Measurements from ENCODE around the gene AKAP13.
A peak's percentile ranks its signal among the peaks of the same experiment; 100 is the strongest.

AKAP13 gene

GRCh38 chr15:85414037-85414436 lies 33.6 kb downstream of the AKAP13 start:
- Mint-ChIP-seq H3K27me3 (ENCODE audit: low read depth, poor library complexity) (no peaks in the 10 kb centered on the region), H3K4me3 (peak overlapping the region; percentile 29), H3K9me3 (peaks cover 17% of the 10 kb centered on the region), H3K36me3 (ENCODE audit: low read depth) (peaks cover 46% of the 10 kb centered on the region), H3K27ac (peak overlapping the region; percentile 80), H3K4me1 (peaks cover 57% of the 10 kb centered on the region)
- TF ChIP-seq CTCF (IDR thresholded peaks at IDR 0.05), result no peak
- DNase-seq, result no peak

DNA sequence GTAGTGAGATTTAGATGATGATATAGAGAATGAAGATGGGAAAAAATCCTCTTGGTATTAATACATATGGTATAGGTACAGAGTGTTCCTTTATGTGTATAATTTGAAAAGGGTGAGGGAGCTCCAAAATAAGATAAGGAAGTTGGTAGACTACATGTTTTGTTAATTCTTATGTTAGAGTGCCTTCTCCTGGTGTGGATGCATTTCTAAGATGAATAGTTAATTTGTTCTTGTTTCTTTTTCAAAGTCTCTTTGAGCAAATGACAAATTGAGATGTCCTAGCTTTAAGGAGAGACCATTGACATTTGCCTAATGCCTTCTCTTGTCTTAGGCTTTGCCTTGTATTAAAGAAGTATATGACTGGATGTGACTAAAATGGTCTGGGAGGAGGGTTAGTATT lies 34.1 kb downstream of the AKAP13 start:
- peaks cover 57% of the 10 kb centered on the region for H3K4me1 Mint-ChIP-seq

DNA sequence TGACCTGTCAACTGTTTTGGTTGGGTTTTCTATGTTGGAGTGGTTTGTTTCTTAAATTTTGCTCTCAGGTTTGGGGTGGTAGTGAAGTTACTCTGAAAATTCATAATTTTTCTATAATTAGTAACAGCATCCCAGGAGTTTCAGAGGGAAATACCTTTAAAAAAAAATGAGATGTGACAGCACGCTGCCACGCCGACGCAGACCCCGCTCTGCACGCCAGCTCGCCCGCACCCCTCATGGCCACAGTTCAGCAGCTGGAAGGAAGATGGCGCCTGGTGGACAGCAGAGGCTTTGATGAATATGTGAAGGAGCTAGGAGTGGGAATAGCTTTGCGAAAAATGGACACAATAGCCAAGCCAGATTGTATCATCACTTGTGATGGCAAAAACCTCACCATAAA lies 34.6 kb downstream of the AKAP13 start:
- H3K27me3 Mint-ChIP-seq (ENCODE audit: low read depth, poor library complexity), result no peaks in the 10 kb centered on the region
- DNase-seq, result no peak
- H3K4me3 Mint-ChIP-seq, result peak overlapping the region; percentile 16
- peak overlapping the region; percentile 80 for H3K27ac Mint-ChIP-seq
- peaks cover 22% of the 10 kb centered on the region for H3K9me3 Mint-ChIP-seq
- peaks cover 51% of the 10 kb centered on the region for H3K36me3 Mint-ChIP-seq (ENCODE audit: low read depth)
- H3K4me1 Mint-ChIP-seq, result peaks cover 57% of the 10 kb centered on the region
- TF ChIP-seq CTCF (IDR thresholded peaks at IDR 0.05), result no peak

More for the DNA sequence above, 34.1 kb downstream of the AKAP13 start:
- Mint-ChIP-seq H3K4me3 (peak overlapping the region; percentile 29), H3K27ac (peak overlapping the region; percentile 80), H3K36me3 (ENCODE audit: low read depth) (peaks cover 51% of the 10 kb centered on the region), H3K9me3 (peaks cover 21% of the 10 kb centered on the region), H3K27me3 (ENCODE audit: low read depth, poor library complexity) (no peaks in the 10 kb centered on the region)
- no peak for TF ChIP-seq CTCF (IDR thresholded peaks at IDR 0.05)
- no peak for DNase-seq

DNA sequence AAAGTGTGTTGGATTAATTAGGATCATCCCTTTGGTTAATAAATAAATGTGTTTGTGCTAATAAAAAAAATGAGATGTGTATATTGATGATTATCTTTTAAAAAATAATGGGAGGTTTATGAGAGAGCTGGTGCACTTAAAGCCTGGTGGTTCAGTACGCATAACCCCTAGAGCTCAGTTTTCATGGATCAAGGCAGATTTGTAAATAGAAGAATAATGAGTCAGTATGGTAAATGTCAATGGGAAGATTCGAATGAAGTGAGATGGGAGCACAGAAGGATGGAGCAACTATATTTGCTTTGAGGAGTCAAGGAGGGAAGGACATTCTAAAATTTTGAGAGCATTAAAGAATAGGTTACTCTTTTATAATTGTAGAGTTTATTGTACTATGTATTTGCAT lies 35.4 kb downstream of the AKAP13 start:
- H3K27me3 Mint-ChIP-seq (ENCODE audit: low read depth, poor library complexity), result no peaks in the 10 kb centered on the region
- H3K9me3 Mint-ChIP-seq, result peaks cover 17% of the 10 kb centered on the region
- peaks cover 49% of the 10 kb centered on the region for H3K4me1 Mint-ChIP-seq
- no peak for TF ChIP-seq CTCF (IDR thresholded peaks at IDR 0.05)
- DNase-seq, result no peak
- H3K27ac Mint-ChIP-seq, result no peak overlapping the region
- H3K36me3 Mint-ChIP-seq (ENCODE audit: low read depth), result peaks cover 50% of the 10 kb centered on the region
- H3K4me3 Mint-ChIP-seq, result no peak overlapping the region

GRCh38 chr15:85417276-85417675 lies 36.9 kb downstream of the AKAP13 start:
- no peak overlapping the region for H3K4me3 Mint-ChIP-seq
- H3K27ac Mint-ChIP-seq, result no peak overlapping the region
- peaks cover 13% of the 10 kb centered on the region for H3K9me3 Mint-ChIP-seq
- peaks cover 47% of the 10 kb centered on the region for H3K36me3 Mint-ChIP-seq (ENCODE audit: low read depth)
- H3K27me3 Mint-ChIP-seq (ENCODE audit: low read depth, poor library complexity), result no peaks in the 10 kb centered on the region
- no peak for DNase-seq
- peaks cover 37% of the 10 kb centered on the region for H3K4me1 Mint-ChIP-seq
- TF ChIP-seq CTCF (IDR thresholded peaks at IDR 0.05), result no peak

DNA sequence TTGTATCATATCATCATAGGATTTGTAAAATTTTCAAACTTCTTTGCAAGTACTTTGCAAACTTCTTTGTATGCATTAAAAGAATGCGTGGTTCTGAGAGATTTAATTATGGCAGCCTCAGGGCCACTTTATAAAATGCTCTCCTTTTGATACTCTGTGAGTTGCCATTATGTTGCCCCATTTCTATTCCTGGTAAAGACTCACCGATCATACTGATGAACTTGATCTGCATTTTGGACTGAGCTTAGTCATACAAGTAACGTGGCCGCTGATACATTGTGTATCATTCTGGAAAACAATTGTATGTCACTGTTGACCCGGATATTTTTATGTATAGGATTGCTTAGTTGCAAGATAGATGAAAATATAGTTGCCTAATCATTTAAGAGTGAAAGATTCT lies 38.8 kb downstream of the AKAP13 start:
- peaks cover 17% of the 10 kb centered on the region for H3K9me3 Mint-ChIP-seq
- no peaks in the 10 kb centered on the region for H3K27me3 Mint-ChIP-seq (ENCODE audit: low read depth, poor library complexity)
- H3K27ac Mint-ChIP-seq, result no peak overlapping the region
- no peak for DNase-seq
- TF ChIP-seq CTCF (IDR thresholded peaks at IDR 0.05), result no peak
- peaks cover 24% of the 10 kb centered on the region for H3K4me1 Mint-ChIP-seq
- no peak overlapping the region for H3K4me3 Mint-ChIP-seq
- peaks cover 57% of the 10 kb centered on the region for H3K36me3 Mint-ChIP-seq (ENCODE audit: low read depth)

Measured in nephron progenitor cell (in vitro differentiated cells).